ENCODE data around the gene BCL6B.

The BCL6B gene

GRCh38 chr17:7011942-7012254, 11.0 kb upstream of the BCL6B start:
- TF ChIP-seq CREB1 (IDR thresholded peaks at IDR 0.05; ENCODE audit: low read depth) (peak; percentile 22; the same call in 1 of the 2 replicates), TEAD4 (IDR thresholded peaks at IDR 0.05) (no peak)

DNA sequence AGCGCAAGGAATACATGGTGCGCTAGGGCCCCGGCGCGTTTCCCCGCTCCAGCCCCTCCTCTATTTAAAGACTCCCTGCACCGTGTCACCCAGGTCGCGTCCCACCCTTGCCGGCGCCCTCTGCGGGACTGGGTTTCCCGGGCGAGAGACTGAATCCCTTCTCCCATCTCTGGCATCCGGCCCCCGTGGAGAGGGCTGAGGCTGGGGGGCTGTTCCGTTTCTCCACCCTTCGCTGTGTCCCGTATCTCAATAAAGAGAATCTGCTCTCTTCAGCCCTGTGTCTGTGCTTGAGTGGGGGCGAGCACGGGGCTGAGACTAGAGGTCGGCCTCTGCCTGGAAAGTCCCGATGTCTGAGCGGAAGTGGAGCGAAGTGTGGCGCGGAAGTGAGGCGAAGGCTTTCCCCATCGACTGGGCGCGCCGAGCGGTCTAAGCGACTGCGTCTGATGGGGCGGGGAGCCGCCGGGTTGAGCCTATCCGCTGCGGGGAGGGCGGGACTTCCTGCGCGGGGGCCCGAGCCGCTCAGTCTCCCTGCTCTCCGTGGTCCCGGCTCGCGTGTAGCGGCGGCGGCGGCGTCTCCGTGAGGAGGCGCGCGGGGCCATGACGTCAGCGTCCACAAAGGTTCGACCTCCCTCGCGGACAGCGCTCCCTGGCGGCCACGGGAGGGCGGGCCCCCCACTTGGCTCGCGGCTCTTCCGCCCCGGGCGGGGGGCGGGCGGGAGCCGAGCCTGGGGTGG, 8.4 kb upstream of the BCL6B start:
- TF ChIP-seq CEBPB (IDR thresholded peaks at IDR 0.05) (no peak; the same call in 1 of the 2 replicates), FOXM1 (IDR thresholded peaks at IDR 0.05; ENCODE audit: borderline replicate concordance, low read depth) (no peak), EGR1 (IDR thresholded peaks at IDR 0.05) (0 out of 2 replicates have a peak, but pooled peaks have one; percentile 13), YY1 (IDR thresholded peaks at IDR 0.05; ENCODE audit: low read depth) (peak; percentile 52; the same call in 1 of the 2 replicates), ZBTB7A (IDR thresholded peaks at IDR 0.05; ENCODE audit: low read depth) (0 out of 2 replicates have a peak, but pooled peaks have one; percentile 26), TEAD4 (IDR thresholded peaks at IDR 0.05) (peak; percentile 42; the same call in 1 of the 2 replicates), TAF1 (IDR thresholded peaks at IDR 0.05; ENCODE audit: low read depth) (peak; percentile 81), USF1 (IDR thresholded peaks at IDR 0.05) (no peak; the same call in 1 of the 2 replicates), TCF12 (IDR thresholded peaks at IDR 0.05; ENCODE audit: low read depth) (peak; percentile 74), REST (IDR thresholded peaks at IDR 0.05; ENCODE audit: low read depth) (no peak; the same call in none of the 2 replicates), NFIC (IDR thresholded peaks at IDR 0.05) (peak; percentile 49; the same call in 1 of the 2 replicates), CREB1 (IDR thresholded peaks at IDR 0.05; ENCODE audit: low read depth) (peak; percentile 76; the same call in 1 of the 2 replicates), RAD21 (IDR thresholded peaks at IDR 0.05; ENCODE audit: low read depth) (peak; percentile 24; the same call in 1 of the 2 replicates), EP300 (IDR thresholded peaks at IDR 0.05; ENCODE audit: borderline replicate concordance) (no peak; the same call in 1 of the 2 replicates)
- TF ChIP-seq, protein P1, sequence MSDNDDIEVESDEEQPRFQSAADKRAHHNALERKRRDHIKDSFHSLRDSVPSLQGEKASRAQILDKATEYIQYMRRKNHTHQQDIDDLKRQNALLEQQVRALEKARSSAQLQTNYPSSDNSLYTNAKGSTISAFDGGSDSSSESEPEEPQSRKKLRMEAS (IDR thresholded peaks at IDR 0.05), result peak; percentile 72; the same call in 1 of the 2 replicates

GRCh38 chr17:7014995-7015958, 7.6 kb upstream of the BCL6B start:
- TF ChIP-seq CREB1 (IDR thresholded peaks at IDR 0.05; ENCODE audit: low read depth) (no peak), REST (IDR thresholded peaks at IDR 0.05; ENCODE audit: low read depth) (no peak), EGR1 (IDR thresholded peaks at IDR 0.05) (no peak), ZBTB7A (IDR thresholded peaks at IDR 0.05; ENCODE audit: low read depth) (no peak), NFIC (IDR thresholded peaks at IDR 0.05) (no peak), RAD21 (IDR thresholded peaks at IDR 0.05; ENCODE audit: low read depth) (no peak), USF1 (IDR thresholded peaks at IDR 0.05) (no peak)
- TF ChIP-seq, protein P1 (IDR thresholded peaks at IDR 0.05), result no peak

GRCh38 chr17:7016418-7016817, 6.4 kb upstream of the BCL6B start:
- TF ChIP-seq TAF1 (IDR thresholded peaks at IDR 0.05; ENCODE audit: low read depth), result no peak
- TF ChIP-seq ZBTB7A (IDR thresholded peaks at IDR 0.05; ENCODE audit: low read depth), result no peak
- TF ChIP-seq, protein P1 (IDR thresholded peaks at IDR 0.05), result no peak
- TF ChIP-seq CREB1 (IDR thresholded peaks at IDR 0.05; ENCODE audit: low read depth), result no peak
- TF ChIP-seq EGR1 (IDR thresholded peaks at IDR 0.05), result no peak
- TF ChIP-seq YY1 (IDR thresholded peaks at IDR 0.05; ENCODE audit: low read depth), result no peak
- no peak for TF ChIP-seq TEAD4 (IDR thresholded peaks at IDR 0.05)

Measured in Ishikawa (cell line).